Mesenchymal stem cell (in vitro differentiated cells and primary cell): ENCODE results near the gene KIFC3.

ENCODE experiments used
- DNase-seq: peaks from one replicate; pipeline ENCODE4 v3.0.0-alpha.2; 2013
- H2AFZ ChIP-seq: one replicate; pipeline ENCODE4 v1.6.1; 2013; ENCODE audit warnings: low read depth, mild to moderate bottlenecking, control low read depth, inconsistent platforms, low read length, moderate library complexity
- H2AK5ac ChIP-seq: 2 replicates; pipeline ENCODE4 v1.6.1; 2013; ENCODE audit warnings: low read length, moderate library complexity, mild to moderate bottlenecking, inconsistent platforms; ENCODE audit not compliant: severe bottlenecking
- H2BK120ac ChIP-seq: one replicate; pipeline ENCODE4 v1.6.1; 2013; ENCODE audit warnings: low read depth, mild to moderate bottlenecking, inconsistent platforms, low read length, moderate library complexity
- H2BK12ac ChIP-seq, 2 experiments: one replicate each; pipeline ENCODE4 v1.6.1; 2013; ENCODE audit warnings: inconsistent platforms in 2 of 2, low read length in 2 of 2, mild to moderate bottlenecking in 2 of 2, moderate library complexity in 2 of 2, control low read depth in 1 of 2
- H2BK15ac ChIP-seq: one replicate; pipeline ENCODE4 v1.6.1; 2013; ENCODE audit warnings: mild to moderate bottlenecking, low read depth, inconsistent platforms; ENCODE audit not compliant: poor library complexity, severe bottlenecking
- H2BK5ac ChIP-seq: 2 replicates; pipeline ENCODE4 v1.6.1; 2013; ENCODE audit warnings: low read depth, mild to moderate bottlenecking, low read length, control low read depth, inconsistent platforms; ENCODE audit not compliant: poor library complexity, severe bottlenecking
- H3K14ac ChIP-seq, 2 experiments: one replicate each; pipeline ENCODE4 v1.6.1; 2013; ENCODE audit warnings: inconsistent platforms in 2 of 2, low read length in 2 of 2, control low read depth in 1 of 2, mild to moderate bottlenecking in 1 of 2, moderate library complexity in 1 of 2
- H3K18ac ChIP-seq, 2 experiments: one replicate each; pipeline ENCODE4 v1.6.1; 2013; ENCODE audit warnings: inconsistent platforms in 2 of 2, low read length in 2 of 2, control low read depth in 1 of 2, low read depth in 1 of 2, mild to moderate bottlenecking in 1 of 2
- H3K23ac ChIP-seq, 2 experiments: one replicate each; pipeline ENCODE4 v1.6.1; 2013; ENCODE audit warnings: inconsistent platforms in 2 of 2, low read length in 2 of 2, mild to moderate bottlenecking in 2 of 2, moderate library complexity in 2 of 2, control low read depth in 1 of 2
- H3K27ac ChIP-seq: 2 replicates; pipeline ENCODE4 v1.5.1; 2013; ENCODE audit warnings: mild to moderate bottlenecking, moderate library complexity, low read length, control low read depth, inconsistent platforms; ENCODE audit not compliant: poor library complexity, severe bottlenecking
- H3K27me3 ChIP-seq, 2 experiments: 2 replicates each; pipeline versions ENCODE4 v1.6.1 to v1.7.0; 2013; ENCODE audit warnings: low read length in 2 of 2, mild to moderate bottlenecking in 2 of 2, moderate library complexity in 2 of 2, control low read depth in 1 of 2, inconsistent platforms in 1 of 2; ENCODE audit not compliant: control insufficient read depth in 1 of 2, insufficient read depth in 1 of 2
- H3K36me3 ChIP-seq, 2 experiments: 2 replicates each; pipeline versions ENCODE4 v1.6.1 to v1.7.0; 2013; ENCODE audit warnings: low read length in 2 of 2, control low read depth in 1 of 2, inconsistent platforms in 1 of 2, low read depth in 1 of 2, mild to moderate bottlenecking in 1 of 2; ENCODE audit not compliant: insufficient read depth in 2 of 2, control insufficient read depth in 1 of 2
- H3K4ac ChIP-seq, 2 experiments: one replicate each; pipeline ENCODE4 v1.6.1; 2013; ENCODE audit warnings: inconsistent platforms in 2 of 2, low read length in 2 of 2, mild to moderate bottlenecking in 2 of 2, moderate library complexity in 2 of 2, control low read depth in 1 of 2, low read depth in 1 of 2
- H3K4me1 ChIP-seq: 2 replicates; pipeline ENCODE4 v1.6.1; 2013; ENCODE audit warnings: low read depth, low read length, control low read depth; ENCODE audit not compliant: control insufficient read depth, insufficient read depth
- H3K4me2 ChIP-seq: 2 replicates; pipeline ENCODE4 v1.6.1; 2013; ENCODE audit warnings: low read length, mild to moderate bottlenecking, inconsistent platforms; ENCODE audit not compliant: poor library complexity, severe bottlenecking
- H3K4me3 ChIP-seq, 2 experiments: 2 replicates each; pipeline versions ENCODE4 v1.5.1 to v1.7.0; 2013; ENCODE audit warnings: low read length in 2 of 2, mild to moderate bottlenecking in 2 of 2, control low read depth in 1 of 2, low read depth in 1 of 2; ENCODE audit not compliant: insufficient read depth in 1 of 2
- H3K79me1 ChIP-seq: replicated peaks from 2 replicates; pipeline ENCODE4 v1.6.1; 2013; ENCODE audit warnings: mild to moderate bottlenecking, control low read depth, low read length, inconsistent platforms; ENCODE audit not compliant: poor library complexity, severe bottlenecking
- H3K9ac ChIP-seq: 2 replicates; pipeline ENCODE4 v1.7.0; 2013; ENCODE audit warnings: mild to moderate bottlenecking, low read length, moderate library complexity
- H3K9me3 ChIP-seq: 2 replicates; pipeline ENCODE4 v1.7.0; 2013; ENCODE audit warnings: mild to moderate bottlenecking, low read length; ENCODE audit not compliant: control insufficient read depth
- H4K8ac ChIP-seq: one replicate; pipeline ENCODE4 v1.6.1; 2013; ENCODE audit warnings: inconsistent platforms, mild to moderate bottlenecking, low read length, moderate library complexity
- H4K91ac ChIP-seq: one replicate; pipeline ENCODE4 v1.6.1; 2013; ENCODE audit warnings: mild to moderate bottlenecking, low read length, inconsistent platforms
- WGBS: methylation state at CpG from one replicate; pipeline ENCODE4 v1.1.7; 2013; ENCODE audit warnings: mixed read lengths; 5-methylcytosine and 5-hydroxymethylcytosine counted together

KIFC3 gene

DNA sequence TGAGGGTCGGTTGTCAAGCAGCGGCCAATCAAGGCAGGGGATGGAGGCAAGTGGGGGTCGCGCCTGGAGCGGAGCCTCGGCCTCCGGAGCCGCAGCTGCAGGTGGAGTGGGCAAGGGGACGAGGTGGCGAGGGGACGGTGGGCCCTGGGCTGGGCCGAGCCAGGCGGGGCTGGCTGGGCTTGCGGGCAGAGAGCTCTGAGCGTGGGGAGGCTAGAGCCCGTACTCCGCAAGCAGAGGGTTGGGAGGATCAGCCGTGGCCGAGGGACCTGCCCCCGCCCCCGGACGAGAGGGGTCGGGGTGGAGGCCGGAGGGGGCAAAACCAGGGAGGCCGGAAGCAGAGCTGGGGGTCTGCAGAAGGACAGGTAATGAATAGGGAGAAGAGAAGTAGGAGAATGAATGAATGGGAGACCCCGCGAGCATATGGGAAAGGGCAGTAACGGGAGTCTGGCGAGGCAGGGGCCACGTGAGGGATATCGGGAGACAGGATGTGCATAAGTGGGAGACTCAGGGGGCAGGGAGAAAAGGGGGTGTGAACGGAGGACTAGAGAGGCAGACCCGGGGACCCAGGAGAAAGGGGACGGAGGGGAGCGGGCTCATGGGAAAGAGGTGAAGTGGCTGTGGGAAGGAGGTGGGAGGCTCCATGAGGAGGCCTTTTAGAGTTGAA, 66.4 kb downstream of the KIFC3 start, which contains the start of gene KATNB1:
Gene KATNB1 (plus strand): TSS at position 16 of the 664 bp plus-strand sequence. CDS start 1,474 bp downstream, outside the sequence.
- peak within 1 kb of the TSS; percentile 88 for H4K8ac ChIP-seq
- H3K18ac ChIP-seq = peak within 1 kb of the TSS; percentile 59 to 95
- H3K27ac ChIP-seq = peak within 1 kb of the TSS; percentile 79
- H3K27me3 ChIP-seq = peaks cover 0 to 6% of the 10 kb centered on the region in 2 experiments
- H2BK12ac ChIP-seq = peak within 1 kb of the TSS in 1 of 2 experiments; percentile 67
- peak within 1 kb of the TSS; percentile 62 for H4K91ac ChIP-seq
- peaks cover 33% of the 10 kb centered on the region for H3K79me1 ChIP-seq
- H3K4me3 ChIP-seq = peak within 1 kb of the TSS; percentile 95 to 98
- peak within 1 kb of the TSS; percentile 93 for H3K4me2 ChIP-seq
- WGBS = 3% methylated on average over 35 of the region's 35 CpGs
- peak within 1 kb of the TSS; percentile 85 for H2AK5ac ChIP-seq
- peak within 1 kb of the TSS in 1 of 2 experiments; percentile 93 for H3K14ac ChIP-seq
- peak within 1 kb of the TSS; percentile 99 for H3K9ac ChIP-seq
- H2AFZ ChIP-seq = peak within 1 kb of the TSS; percentile 100
- H2BK120ac ChIP-seq = peak within 1 kb of the TSS; percentile 37
- H3K4me1 ChIP-seq = peaks cover 14% of the 10 kb centered on the region
- peak within 1 kb of the TSS in 1 of 2 experiments; percentile 14 for H3K23ac ChIP-seq
- peak within 1 kb of the TSS; percentile 90 for H3K4ac ChIP-seq
- peaks cover 10 to 20% of the 10 kb centered on the region in 2 experiments for H3K36me3 ChIP-seq
- H2BK5ac ChIP-seq = peak within 1 kb of the TSS; percentile 67
- H3K9me3 ChIP-seq = peaks cover 6% of the 10 kb centered on the region
- H2BK15ac ChIP-seq = no peak within 1 kb of the TSS
- DNase-seq = no peak

GRCh38 chr16:57734925-57735754, 67.2 kb downstream of the KIFC3 start:
- Histone ChIP-seq H4K91ac (peak overlapping the region; percentile 62), H3K9ac (peak overlapping the region; percentile 99), H3K4ac (peak overlapping the region; percentile 90), H3K27me3 (peaks cover 3 to 6% of the 10 kb centered on the region in 2 experiments), H3K18ac (peak overlapping the region; percentile 56 to 95), H3K27ac (peak overlapping the region; percentile 79), H2AFZ (peak overlapping the region; percentile 85), H3K14ac (peak overlapping the region in 1 of 2 experiments; percentile 93), H4K8ac (peak overlapping the region; percentile 88), H2BK15ac (no peak overlapping the region), H3K4me1 (peaks cover 14% of the 10 kb centered on the region), H2BK5ac (peak overlapping the region; percentile 3), H3K36me3 (peaks cover 10 to 13% of the 10 kb centered on the region in 2 experiments), H2BK120ac (peak overlapping the region; percentile 24), H3K79me1 (peaks cover 27% of the 10 kb centered on the region), H3K23ac (peak overlapping the region in 1 of 2 experiments; percentile 14), H3K4me3 (peak overlapping the region; percentile 95 to 98), H2AK5ac (peak overlapping the region; percentile 85), H2BK12ac (no peak overlapping the region), H3K4me2 (peak overlapping the region; percentile 93), H3K9me3 (peaks cover 6% of the 10 kb centered on the region)
- WGBS = 8% methylated on average over 45 of the region's 45 CpGs
- DNase-seq = peak; percentile 100

- peak overlapping the region; percentile 56 to 95 for H3K18ac ChIP-seq
- H3K4me1 ChIP-seq = peaks cover 14% of the 10 kb centered on the region
- H2BK15ac ChIP-seq = no peak overlapping the region
- peak overlapping the region in 1 of 2 experiments; percentile 93 for H3K14ac ChIP-seq
- peaks cover 6% of the 10 kb centered on the region for H3K9me3 ChIP-seq
- H4K91ac ChIP-seq = peak overlapping the region; percentile 62
- H2BK5ac ChIP-seq = no peak overlapping the region
- H2AFZ ChIP-seq = peak overlapping the region; percentile 85
- H2BK12ac ChIP-seq = no peak overlapping the region
- peaks cover 3 to 6% of the 10 kb centered on the region in 2 experiments for H3K27me3 ChIP-seq
- peaks cover 8 to 10% of the 10 kb centered on the region in 2 experiments for H3K36me3 ChIP-seq
- H3K27ac ChIP-seq = peak overlapping the region; percentile 79
- WGBS = 83% methylated on average over 19 of the region's 20 CpGs
- H2BK120ac ChIP-seq = peak overlapping the region; percentile 24
- peak overlapping the region; percentile 88 for H4K8ac ChIP-seq
- peak overlapping the region; percentile 88 for H3K4me2 ChIP-seq
- H3K4me3 ChIP-seq = peak overlapping the region; percentile 63 to 95
- H2AK5ac ChIP-seq = peak overlapping the region; percentile 85
- no peak for DNase-seq
- H3K9ac ChIP-seq = peak overlapping the region; percentile 99
- peaks cover 20% of the 10 kb centered on the region for H3K79me1 ChIP-seq
- H3K23ac ChIP-seq = peak overlapping the region in 1 of 2 experiments; percentile 14
- H3K4ac ChIP-seq = peak overlapping the region; percentile 90
These were observed 67.9 kb downstream of the KIFC3 start for GRCh38 chr16:57734308-57734924.
